DND-41 (cell line): ENCODE measurements around the gene ABLIM2.

Experiments used
- ATAC-seq: fragments of 200-7000 bp; cut with Tn5 transposase; 3 replicates; pipeline ENCODE4 v1.9.1; 2021; ENCODE audit warnings: low read depth; ENCODE audit not compliant: insufficient read depth
- DNase-seq: peaks from one replicate; pipeline ENCODE4 v3.0.0-alpha.2; 2020
- H2AFZ ChIP-seq: 2 replicates; pipeline ENCODE4 v1.6.0; 2012; ENCODE audit warnings: low read depth, low read length
- H3K27ac ChIP-seq: 2 replicates; pipeline ENCODE4 v1.5.1; 2012; ENCODE audit warnings: low read length, inconsistent platforms
- H3K27me3 ChIP-seq: fragments of 200-600 bp; sonication (generic); 2 replicates; pipeline ENCODE4 v1.6.0; 2012; ENCODE audit warnings: low read length, mild to moderate bottlenecking, inconsistent platforms; ENCODE audit not compliant: insufficient read depth, poor library complexity
- H3K36me3 ChIP-seq: 2 replicates; pipeline ENCODE4 v1.5.1; 2012; ENCODE audit warnings: low read length, inconsistent platforms; ENCODE audit not compliant: insufficient read depth
- H3K4me1 ChIP-seq: 2 replicates; pipeline ENCODE4 v1.5.1; 2012; ENCODE audit warnings: mild to moderate bottlenecking, low read length; ENCODE audit not compliant: insufficient read depth
- H3K4me2 ChIP-seq: 2 replicates; pipeline ENCODE4 v1.6.0; 2012; ENCODE audit warnings: mild to moderate bottlenecking, moderate library complexity, low read length, inconsistent platforms; ENCODE audit not compliant: insufficient read depth
- H3K4me3 ChIP-seq, 2 experiments: fragments of 200-600 bp in 1 of 2; shearing (Covaris generic) in 1 of 2; 2 replicates each; pipeline ENCODE4 v1.5.1; 2012 to 2016; ENCODE audit warnings: inconsistent platforms in 2 of 2, low read length in 2 of 2, mild to moderate bottlenecking in 2 of 2, low read depth in 1 of 2, moderate library complexity in 1 of 2
- H3K79me2 ChIP-seq: 2 replicates; pipeline ENCODE4 v1.6.0; 2012; ENCODE audit warnings: low read length, inconsistent platforms; ENCODE audit not compliant: insufficient read depth
- H3K9ac ChIP-seq: 2 replicates; pipeline ENCODE4 v1.6.0; 2012; ENCODE audit warnings: low read depth, mild to moderate bottlenecking, inconsistent platforms, low read length, moderate library complexity
- H3K9me3 ChIP-seq: 2 replicates; pipeline ENCODE4 v1.5.1; 2012; ENCODE audit warnings: low read length, moderate library complexity, mild to moderate bottlenecking, inconsistent platforms; ENCODE audit not compliant: insufficient read depth, severe bottlenecking
- H4K20me1 ChIP-seq: 2 replicates; pipeline ENCODE4 v1.6.0; 2012; ENCODE audit warnings: low read length; ENCODE audit not compliant: insufficient read depth
- EZH2 ChIP-seq: IDR thresholded peaks from 3 replicates; pipeline ENCODE4 v1.6.1; 2012; ENCODE audit warnings: borderline replicate concordance, low read depth, mild to moderate bottlenecking, moderate library complexity, low read length, inconsistent platforms; ENCODE audit not compliant: severe bottlenecking
- TF ChIP-seq, protein P1 (sequence below): IDR thresholded peaks from 2 replicates; pipeline ENCODE4 v1.5.1; 2012; ENCODE audit warnings: borderline replicate concordance, low read length, moderate library complexity, mild to moderate bottlenecking; ENCODE audit not compliant: poor library complexity, severe bottlenecking; ENCODE audit errors: extremely low read depth

Gene ABLIM2

DNA sequence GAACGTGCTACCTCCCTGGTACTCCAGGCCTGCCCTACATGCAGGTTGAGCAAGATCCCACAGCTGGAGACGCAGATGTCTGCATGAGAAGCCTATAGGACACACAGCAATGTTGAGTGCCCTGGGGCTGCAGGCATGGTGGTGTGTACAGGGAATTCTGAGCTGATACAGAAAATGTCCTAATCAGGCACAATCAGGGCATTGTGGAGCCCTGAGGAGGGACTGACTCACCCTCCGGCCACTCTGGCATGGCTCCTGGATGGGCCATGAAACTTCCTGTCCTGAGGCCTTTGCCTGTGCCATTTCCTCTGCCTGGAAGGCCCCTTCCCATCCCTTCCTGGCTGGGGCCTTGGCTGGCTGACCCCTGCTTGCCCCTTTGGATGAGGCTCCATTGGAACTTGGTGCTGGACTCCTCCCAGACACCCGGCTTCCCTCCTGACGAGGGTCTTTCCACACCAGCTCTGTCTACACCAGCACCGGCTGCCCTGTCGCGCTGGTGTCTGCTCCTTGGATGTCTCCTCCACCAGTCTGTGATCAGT lies 202.3 kb downstream of the ABLIM2 start:
- TF ChIP-seq EZH2, result no peak
- TF ChIP-seq, protein P1, sequence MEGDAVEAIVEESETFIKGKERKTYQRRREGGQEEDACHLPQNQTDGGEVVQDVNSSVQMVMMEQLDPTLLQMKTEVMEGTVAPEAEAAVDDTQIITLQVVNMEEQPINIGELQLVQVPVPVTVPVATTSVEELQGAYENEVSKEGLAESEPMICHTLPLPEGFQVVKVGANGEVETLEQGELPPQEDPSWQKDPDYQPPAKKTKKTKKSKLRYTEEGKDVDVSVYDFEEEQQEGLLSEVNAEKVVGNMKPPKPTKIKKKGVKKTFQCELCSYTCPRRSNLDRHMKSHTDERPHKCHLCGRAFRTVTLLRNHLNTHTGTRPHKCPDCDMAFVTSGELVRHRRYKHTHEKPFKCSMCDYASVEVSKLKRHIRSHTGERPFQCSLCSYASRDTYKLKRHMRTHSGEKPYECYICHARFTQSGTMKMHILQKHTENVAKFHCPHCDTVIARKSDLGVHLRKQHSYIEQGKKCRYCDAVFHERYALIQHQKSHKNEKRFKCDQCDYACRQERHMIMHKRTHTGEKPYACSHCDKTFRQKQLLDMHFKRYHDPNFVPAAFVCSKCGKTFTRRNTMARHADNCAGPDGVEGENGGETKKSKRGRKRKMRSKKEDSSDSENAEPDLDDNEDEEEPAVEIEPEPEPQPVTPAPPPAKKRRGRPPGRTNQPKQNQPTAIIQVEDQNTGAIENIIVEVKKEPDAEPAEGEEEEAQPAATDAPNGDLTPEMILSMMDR, result no peak
- no peak overlapping the region for H3K27ac ChIP-seq
- no peaks in the 10 kb centered on the region for H3K9me3 ChIP-seq
- no peak overlapping the region for H3K4me2 ChIP-seq
- no peaks in the 10 kb centered on the region for H4K20me1 ChIP-seq
- H3K79me2 ChIP-seq, result no peaks in the 10 kb centered on the region
- DNase-seq (no peak), ATAC-seq (no peak)
- no peak overlapping the region for H3K4me3 ChIP-seq
- no peaks in the 10 kb centered on the region for H3K36me3 ChIP-seq
- H3K9ac ChIP-seq, result no peak overlapping the region
- H3K27me3 ChIP-seq, result peaks cover 7% of the 10 kb centered on the region
- no peak overlapping the region for H2AFZ ChIP-seq
- H3K4me1 ChIP-seq, result no peaks in the 10 kb centered on the region

DNA sequence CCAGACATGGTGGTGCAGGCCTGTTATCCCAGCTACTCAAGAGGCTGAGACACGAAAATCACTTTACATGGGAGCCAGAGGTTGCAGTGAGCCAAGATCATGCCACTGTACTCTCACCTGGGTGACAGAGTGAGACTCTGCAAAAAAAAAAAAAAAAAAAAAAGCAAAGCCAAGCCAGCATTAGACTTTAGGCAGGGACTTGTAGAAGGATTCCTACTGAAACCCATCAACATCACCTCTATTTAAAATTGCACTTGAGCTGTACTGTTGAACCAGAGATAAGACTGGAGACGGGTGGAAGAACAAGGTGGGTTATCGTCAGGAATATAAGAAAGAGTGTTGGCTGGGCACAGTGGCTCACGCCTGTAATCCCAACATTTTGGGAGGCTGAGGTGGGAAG lies 203.2 kb downstream of the ABLIM2 start:
- Histone ChIP-seq H3K9ac (no peak overlapping the region), H3K4me1 (no peaks in the 10 kb centered on the region), H3K27ac (no peak overlapping the region), H3K9me3 (no peaks in the 10 kb centered on the region), H3K36me3 (no peaks in the 10 kb centered on the region), H3K4me2 (no peak overlapping the region), H3K79me2 (no peaks in the 10 kb centered on the region), H3K4me3 (no peak overlapping the region), H3K27me3 (peaks cover 5% of the 10 kb centered on the region), H4K20me1 (no peaks in the 10 kb centered on the region), H2AFZ (no peak overlapping the region)
- TF ChIP-seq, protein P1, result no peak
- no peak for TF ChIP-seq EZH2
- DNase-seq (no peak), ATAC-seq (no peak)

DNA sequence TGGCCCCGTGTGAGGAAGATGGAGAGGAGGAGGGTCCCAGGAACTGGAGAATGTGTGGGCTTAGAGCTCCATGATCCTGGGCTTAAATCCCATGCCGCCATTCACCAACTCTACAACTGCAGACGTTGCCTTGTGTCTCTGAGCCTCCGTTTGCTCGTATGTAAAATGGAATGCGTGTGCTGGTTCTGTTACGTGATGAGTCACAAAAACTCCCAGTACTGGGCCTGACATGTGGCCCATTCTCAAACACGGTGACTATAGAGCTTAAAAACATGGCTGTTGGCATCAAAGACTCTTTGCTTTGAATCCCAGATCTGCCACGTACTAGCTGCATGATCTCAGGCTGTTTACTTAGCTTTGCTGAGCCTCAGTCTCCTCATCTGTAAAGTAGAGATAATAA lies 206.0 kb downstream of the ABLIM2 start:
- Histone ChIP-seq H3K27ac (no peak overlapping the region), H3K36me3 (no peaks in the 10 kb centered on the region), H3K9ac (no peak overlapping the region), H4K20me1 (no peaks in the 10 kb centered on the region), H3K4me2 (no peak overlapping the region), H3K27me3 (no peaks in the 10 kb centered on the region), H2AFZ (no peak overlapping the region), H3K4me1 (no peaks in the 10 kb centered on the region), H3K9me3 (no peaks in the 10 kb centered on the region), H3K4me3 (no peak overlapping the region), H3K79me2 (no peaks in the 10 kb centered on the region)
- TF ChIP-seq, protein P1, result no peak
- TF ChIP-seq EZH2, result no peak
- DNase-seq, result no peak
- no peak for ATAC-seq
